AG04450 (cell line): ENCODE data around the gene CCDC57. TPM values are rescaled to one million over a fixed set of nuclear protein-coding genes. Genes with fewer than 3 reads are reported as not detected.
"Not testable (repeated sequence)": the region's sequence is repeated elsewhere in the genome, so short reads cannot be mapped to it uniquely, and the experiment has no call there.

Experiments
- CTCF ChIA-PET: fragments of 300-600, 350-600 bp; formaldehyde crosslinking; extraction: SDS; loops from one replicate; lab custom pipeline; 2022; ENCODE audit warnings: antibody characterized with exemption, inconsistent platforms; lab: Charles Lee
- POLR2A ChIA-PET: fragments of 350-600 bp; formaldehyde crosslinking; extraction: SDS; loops from one replicate; lab custom pipeline; 2021; ENCODE audit warnings: antibody characterized with exemption, inconsistent platforms; lab: Yijun Ruan, JAX
- DNase-seq: peaks from one replicate; pipeline ENCODE4 v3.0.0-alpha.2; 2011; ENCODE audit warnings: low read depth, low spot score
- H3K27ac ChIP-seq: one replicate; pipeline ENCODE4 v1.5.1; 2012; ENCODE audit warnings: low read depth, low read length, control low read depth
- H3K27me3 ChIP-seq: one replicate; pipeline ENCODE4 v1.6.0; 2012; ENCODE audit warnings: low read length; ENCODE audit not compliant: control insufficient read depth, insufficient read depth
- H3K4me3 ChIP-seq: 2 replicates; pipeline ENCODE4 v1.5.1; 2011; ENCODE audit warnings: mild to moderate bottlenecking, low read depth, low read length, control low read depth
- H3K9me3 ChIP-seq: 2 replicates; pipeline ENCODE4 v1.5.1; 2012; ENCODE audit warnings: low read length; ENCODE audit not compliant: control insufficient read depth, insufficient read depth
- CTCF ChIP-seq: IDR thresholded peaks from 2 replicates; pipeline ENCODE4 v1.5.1; 2011; ENCODE audit warnings: low read depth, low read length, control low read depth, inconsistent platforms
- polyA plus RNA-seq: library from polyadenylated mRNA; depleted of rRNA; stranded (reverse); fragments of >200 nt; gene quantifications from 2 replicates; pipeline ENCODE4 v1.2.3, GENCODE V29; 2011

Gene CCDC57
- polyA plus RNA-seq, 1 experiment, result 11.1 TPM

DNA sequence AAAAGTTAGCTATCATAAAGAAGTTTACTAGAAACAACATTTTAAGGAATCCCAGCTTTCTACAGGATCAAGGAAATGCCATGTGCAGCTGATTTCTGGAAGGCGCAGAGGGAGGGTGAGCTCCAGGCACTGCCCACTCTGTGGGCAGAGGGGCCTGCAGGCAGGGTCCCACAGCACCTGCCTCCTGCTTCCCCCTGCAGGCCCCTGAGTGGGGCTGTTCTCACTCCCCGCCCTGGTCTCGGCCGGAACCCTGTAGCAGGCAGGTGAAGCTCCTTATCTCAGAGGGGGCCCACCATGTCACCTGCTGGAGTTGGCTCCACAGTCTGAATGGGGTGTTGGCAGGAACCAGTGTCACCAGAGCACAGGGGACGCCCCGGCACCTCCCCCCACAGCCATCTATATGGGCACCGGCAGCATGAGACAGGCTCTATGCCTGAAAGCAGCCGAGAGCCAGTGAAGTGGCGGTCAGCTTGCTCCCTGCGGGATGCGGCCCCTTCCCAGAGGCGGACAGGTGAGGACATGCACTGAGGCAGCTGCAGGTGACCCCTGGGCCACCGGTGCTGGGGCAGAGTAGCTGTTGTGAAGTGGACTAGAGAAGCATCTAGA is 67.0 kb downstream of the CCDC57 start:
- DNase-seq, result no peak
- peaks cover 5% of the 10 kb centered on the region; the same call in 1 of the 2 replicates for H3K9me3 ChIP-seq
- H3K27me3 ChIP-seq, result no peaks in the 10 kb centered on the region
- TF ChIP-seq CTCF, result no peak
- ChIA-PET CTCF (interaction anchor here (0.7 kb wide), 1 partner anchor 504 kb away, joined by 4 read pairs; no protein-coding TSS in a partner anchor), POLR2A (no interaction called here)
- H3K27ac ChIP-seq, result no peak overlapping the region
- no peak overlapping the region for H3K4me3 ChIP-seq

DNA sequence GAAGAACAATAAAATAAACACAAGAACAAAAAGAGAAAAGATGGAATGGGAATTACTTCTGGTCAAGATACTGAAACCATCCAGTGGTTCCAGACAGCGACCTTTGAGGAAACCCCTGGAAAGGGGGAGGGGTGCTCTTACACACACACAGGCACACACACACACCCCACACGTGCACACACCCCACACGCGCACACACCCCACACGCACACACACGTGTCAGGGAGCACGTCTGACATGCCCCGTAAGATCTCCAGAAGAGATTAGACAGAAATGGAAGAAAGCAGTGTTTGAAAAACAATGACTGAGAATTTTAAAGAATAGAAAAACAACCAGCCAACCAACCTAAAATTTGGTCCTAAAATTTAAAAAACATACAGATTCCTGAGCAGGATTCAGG is 69.3 kb downstream of the CCDC57 start:
- H3K9me3 ChIP-seq, result no peaks in the 10 kb centered on the region; the same call in 1 of the 2 replicates
- no peak overlapping the region for H3K4me3 ChIP-seq
- H3K27ac ChIP-seq, result no peak overlapping the region
- no peaks in the 10 kb centered on the region for H3K27me3 ChIP-seq
- ChIA-PET POLR2A (no interaction called here), CTCF (no interaction called here)
- no peak for TF ChIP-seq CTCF
- no peak for DNase-seq

GRCh38 chr17:82139961-82140360 is 72.7 kb downstream of the CCDC57 start:
- H3K9me3 ChIP-seq, POLR2A ChIA-PET, H3K27ac ChIP-seq, CTCF ChIA-PET, DNase-seq, H3K27me3 ChIP-seq, H3K4me3 ChIP-seq: not testable (repeated sequence)

GRCh38 chr17:82138511-82138992 is 74.1 kb downstream of the CCDC57 start:
- TF ChIP-seq CTCF, result no peak
- Histone ChIP-seq H3K9me3 (no peaks in the 10 kb centered on the region; the same call in 1 of the 2 replicates), H3K27ac (no peak overlapping the region), H3K4me3 (no peak overlapping the region), H3K27me3 (no peaks in the 10 kb centered on the region)
- DNase-seq, result no peak
- ChIA-PET CTCF (interaction anchor here (1.0 kb wide), 1 partner anchor 18 kb away, joined by 6 read pairs; no protein-coding TSS in a partner anchor), POLR2A (no interaction called here)

- Histone ChIP-seq H3K27ac (no peak overlapping the region), H3K9me3 (no peaks in the 10 kb centered on the region; the same call in 1 of the 2 replicates), H3K27me3 (no peaks in the 10 kb centered on the region), H3K4me3 (no peak overlapping the region)
- CTCF ChIA-PET, result interaction anchor here (0.6 kb wide), 1 partner anchor 1505 kb away, joined by 3 read pairs; no protein-coding TSS in a partner anchor
- DNase-seq, result no peak
- TF ChIP-seq CTCF, result no peak
- POLR2A ChIA-PET, result no interaction called here
These were observed 78.5 kb downstream of the CCDC57 start for GRCh38 chr17:82134101-82134500.

DNA sequence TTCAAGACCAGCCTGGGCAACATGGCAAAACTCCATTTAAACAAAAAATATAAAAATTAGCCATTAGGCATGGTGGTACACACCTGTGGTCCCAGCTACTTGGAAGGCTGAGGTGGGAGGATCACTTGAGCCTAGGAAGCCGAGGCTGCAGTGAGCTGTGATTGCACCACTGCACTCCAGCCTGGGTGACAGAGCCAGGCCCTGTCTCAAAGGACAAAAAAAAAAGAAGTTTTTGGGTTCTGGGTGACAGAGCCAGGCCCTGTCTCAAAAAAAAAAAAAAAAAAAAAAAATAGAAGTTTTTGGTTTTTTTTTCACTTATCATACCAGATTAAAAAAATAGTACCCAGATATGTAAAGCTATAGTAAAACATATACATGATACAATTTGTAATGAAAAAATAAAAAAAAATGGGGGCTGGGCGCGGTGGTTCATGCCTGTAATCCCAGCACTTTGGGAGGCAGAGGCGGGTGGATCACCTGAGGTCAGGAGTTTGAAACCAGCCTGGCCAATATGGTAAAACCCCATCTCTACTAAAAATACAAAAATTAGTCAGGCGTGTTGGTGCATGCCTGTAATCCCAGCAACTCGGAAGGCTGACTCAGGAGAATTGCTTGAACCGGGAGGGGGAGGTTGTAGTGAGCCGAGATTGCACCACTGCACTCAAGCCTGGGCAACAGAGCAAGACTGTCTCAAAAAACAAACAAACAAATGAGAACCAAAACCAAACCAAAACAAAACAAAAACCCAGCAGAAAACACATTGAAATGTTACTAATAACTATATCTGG is 79.3 kb downstream of the CCDC57 start:
- H3K9me3 ChIP-seq, H3K27ac ChIP-seq, DNase-seq, H3K4me3 ChIP-seq, POLR2A ChIA-PET, CTCF ChIA-PET, H3K27me3 ChIP-seq: not testable (repeated sequence)
